Epidermal melanocyte (primary cell): ENCODE data around the gene UBE2G2.

Experiments used
- DNase-seq: peaks from one replicate; pipeline ENCODE4 v3.0.0; 2011; ENCODE audit warnings: low spot score; ENCODE audit not compliant: insufficient read length

UBE2G2 gene

DNA sequence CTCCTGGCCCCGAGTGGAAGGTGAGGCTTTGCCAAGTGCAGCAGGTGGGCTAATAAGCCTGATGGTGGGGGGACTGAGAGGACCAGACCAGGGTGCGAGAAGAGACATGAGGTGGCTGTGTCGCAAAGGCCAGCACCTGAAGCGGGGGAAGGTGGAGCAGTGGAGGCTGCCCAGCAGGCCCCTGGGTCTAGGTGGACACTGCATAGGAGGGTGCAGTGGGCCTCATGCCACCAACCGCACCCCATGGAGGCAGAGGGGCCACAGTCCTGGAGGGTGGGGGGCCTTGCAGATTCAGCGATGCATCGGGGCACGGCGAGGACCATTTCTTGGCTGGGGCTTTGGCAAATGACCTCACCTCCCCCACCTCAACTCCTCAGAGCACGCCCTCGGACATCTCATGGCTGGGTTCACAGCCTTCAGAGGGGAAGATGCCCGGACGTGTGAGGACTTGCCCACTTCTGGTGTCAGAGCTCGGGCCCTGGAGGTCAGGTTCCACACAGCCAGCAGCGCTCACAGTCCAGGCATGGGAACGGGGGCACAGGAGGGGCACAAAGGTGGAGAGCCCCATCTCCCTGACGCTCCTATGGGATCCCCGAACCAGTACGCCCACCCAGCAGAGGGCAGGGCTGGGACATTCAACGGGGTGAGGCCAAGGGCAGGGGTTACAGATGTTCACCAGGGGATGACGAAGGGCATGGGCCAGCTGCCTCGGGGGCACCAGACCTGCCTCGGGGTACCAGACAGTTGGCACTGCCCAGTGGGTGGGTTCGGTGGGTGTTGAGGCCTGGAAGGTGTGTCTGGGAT lies 35.4 kb downstream of the UBE2G2 start:
- peak; percentile 10 for DNase-seq

DNA sequence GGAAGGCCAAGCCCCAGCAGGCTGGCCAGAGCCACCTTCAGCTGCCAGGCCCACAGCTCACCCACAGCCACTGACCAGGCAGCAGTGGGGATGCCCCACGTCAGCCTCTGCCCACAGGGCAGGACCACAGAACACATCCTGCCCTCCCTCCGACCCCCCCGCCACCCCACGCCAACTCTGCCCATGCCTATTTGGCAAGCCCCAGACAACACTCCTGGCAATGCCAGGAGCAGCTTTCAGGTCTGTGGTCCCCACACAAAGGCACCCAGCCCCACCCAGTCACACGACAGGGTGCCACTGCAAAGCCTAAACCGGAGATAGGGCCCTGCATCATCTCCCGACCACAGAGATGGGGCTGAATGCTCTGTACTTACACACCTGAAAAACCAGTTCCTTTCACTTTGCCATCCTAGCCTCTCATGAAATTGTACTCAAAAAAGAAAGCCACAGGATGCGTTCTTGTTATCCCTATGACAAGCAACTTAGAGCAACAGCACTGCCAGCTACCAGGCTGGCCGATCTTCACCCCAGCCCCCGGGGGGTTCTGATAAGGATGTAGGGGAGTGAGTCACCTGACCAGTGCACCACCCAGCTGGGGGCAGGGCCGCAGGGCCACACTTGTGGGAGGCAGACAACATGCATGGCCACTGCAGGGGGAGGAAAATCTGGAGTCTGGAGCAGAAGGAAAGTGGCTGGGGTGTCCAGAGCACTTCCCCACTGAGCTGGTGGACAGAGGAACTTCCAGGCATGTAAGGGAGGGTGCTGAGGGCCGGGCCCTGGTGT lies 36.2 kb downstream of the UBE2G2 start:
- DNase-seq, result peak; percentile 16

DNA sequence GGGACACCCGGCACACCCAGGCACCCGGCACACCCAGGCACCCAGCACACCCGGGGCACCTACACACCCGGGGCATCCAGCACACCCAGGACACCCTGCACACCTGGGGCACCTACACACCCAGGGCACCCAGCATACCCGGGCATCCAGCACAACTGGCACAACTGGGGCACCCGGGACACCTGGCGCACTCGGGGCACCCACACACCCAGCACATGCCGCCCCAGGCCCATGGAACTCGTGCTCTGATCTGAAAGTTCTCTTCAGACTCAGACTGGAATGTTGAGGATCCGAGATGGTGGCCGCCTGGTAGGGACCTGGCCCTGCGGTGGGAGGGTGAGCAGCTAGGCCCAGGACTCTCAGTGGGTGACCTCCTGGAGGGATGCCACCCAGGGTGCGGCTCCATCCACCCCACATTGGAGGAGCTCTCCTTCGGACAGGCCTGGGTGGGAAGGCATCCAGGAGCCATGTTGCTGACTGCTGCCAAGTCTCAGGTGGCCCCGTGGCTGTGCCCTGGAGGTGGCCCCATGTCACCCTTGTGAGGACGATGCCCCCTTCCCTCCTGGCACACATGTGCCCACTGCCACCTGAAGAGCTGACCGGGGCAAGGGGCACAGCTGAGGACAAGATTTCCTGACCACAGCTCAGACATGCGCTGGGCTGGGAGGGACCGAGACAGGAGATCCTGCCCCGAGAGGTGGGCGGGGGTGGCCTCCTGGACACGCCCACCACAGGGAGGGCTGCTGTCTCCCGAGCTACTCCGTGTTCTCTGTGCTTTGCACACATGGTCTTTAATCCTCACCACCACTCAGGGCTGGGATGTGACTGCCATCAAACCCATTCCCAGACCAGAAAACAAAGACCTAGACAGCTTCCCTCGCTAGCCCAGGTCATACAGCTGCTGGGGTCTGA lies 37.0 kb downstream of the UBE2G2 start:
- peak; percentile 16 for DNase-seq

DNA sequence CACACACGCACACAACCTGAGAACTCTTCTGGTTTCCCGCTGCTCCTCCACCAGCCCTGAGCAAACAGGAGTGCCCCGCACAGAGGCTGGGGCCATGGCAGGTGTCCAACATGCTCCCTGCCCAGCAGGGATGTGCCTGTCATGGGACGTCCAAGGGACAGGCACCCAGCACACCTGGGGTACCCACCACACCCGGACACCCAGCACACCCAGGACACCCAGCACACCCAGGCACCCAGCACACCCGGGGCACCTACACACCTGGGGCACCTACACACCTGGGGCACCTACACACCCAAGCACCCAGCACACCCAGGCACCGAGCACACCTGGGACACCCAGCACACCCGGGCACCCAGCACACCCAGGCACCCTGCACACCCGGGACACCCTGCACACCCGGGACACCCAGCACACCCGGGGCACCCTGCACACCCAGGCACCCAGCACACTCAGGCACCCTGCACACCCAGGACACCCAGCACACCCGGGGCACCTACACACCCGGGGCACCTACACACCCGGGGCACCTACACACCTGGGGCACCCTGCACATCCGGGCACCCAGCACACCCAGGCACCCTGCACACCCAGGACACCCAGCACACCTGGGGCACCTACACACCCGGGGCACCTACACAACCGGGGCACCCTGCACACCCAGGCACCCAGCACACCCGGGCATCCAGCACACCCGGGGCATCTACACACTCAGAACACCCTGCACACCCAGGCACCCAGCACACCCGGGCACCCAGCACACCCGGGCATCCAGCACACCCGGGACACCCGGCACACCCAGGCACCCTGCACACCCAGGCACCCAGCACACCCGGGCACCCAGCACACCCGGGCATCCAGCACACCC lies 37.9 kb downstream of the UBE2G2 start:
- DNase-seq, result no peak

DNA sequence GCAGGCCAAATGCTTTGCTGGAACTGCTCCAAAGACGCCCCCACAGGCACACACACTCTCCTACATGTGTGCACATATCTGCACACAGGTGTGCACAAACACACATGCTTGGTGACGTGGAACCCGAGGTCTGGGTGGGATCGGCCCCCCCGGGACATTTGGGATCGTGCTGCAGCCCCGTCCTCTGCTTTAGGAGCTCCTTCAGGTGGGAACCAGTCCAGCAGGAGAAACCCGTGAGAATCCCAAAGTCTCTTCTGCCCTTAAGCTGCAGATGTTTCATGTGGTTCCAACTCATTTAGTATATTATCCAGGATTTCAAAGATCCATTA lies 38.6 kb downstream of the UBE2G2 start:
- DNase-seq, result no peak

DNA sequence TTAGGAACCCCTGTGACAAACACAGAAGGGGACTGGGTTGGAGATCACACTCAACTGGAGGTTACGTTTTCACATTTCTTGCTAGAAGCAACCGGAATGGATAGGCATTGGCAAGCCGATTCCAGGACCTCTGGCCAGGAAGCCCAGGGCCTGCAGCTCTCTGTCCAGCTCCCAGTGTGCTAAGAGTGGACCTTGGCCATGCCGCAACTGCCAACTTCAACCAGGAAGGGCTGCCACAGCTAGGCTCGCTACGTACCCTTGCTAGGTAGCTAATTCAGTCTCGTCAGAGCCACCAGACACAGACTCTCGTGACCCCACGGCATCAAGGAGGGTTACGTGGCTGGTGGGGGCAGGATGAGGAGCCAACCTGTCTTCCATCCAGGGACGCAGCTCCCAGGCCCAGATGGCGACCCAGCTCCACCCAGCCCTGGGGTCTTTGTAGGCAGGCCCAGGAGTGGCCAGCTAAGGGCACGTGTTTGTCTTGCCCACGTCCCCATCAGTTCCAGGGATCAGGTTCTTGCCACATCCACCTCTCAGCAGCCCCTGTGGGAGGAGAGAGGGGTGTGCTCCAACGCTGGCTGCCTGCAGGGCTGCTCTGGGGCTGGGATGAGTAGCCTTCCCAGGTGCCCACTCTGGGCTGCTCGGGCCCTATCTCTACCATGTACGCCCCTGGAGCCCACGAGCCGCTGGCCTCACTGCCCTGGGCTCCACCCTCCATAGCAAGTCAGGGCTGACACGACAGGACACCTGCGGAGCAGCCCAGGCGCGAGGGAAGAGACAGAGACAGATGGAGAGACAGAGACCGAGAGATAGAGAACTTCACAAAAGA lies 39.2 kb downstream of the UBE2G2 start:
- no peak for DNase-seq

DNA sequence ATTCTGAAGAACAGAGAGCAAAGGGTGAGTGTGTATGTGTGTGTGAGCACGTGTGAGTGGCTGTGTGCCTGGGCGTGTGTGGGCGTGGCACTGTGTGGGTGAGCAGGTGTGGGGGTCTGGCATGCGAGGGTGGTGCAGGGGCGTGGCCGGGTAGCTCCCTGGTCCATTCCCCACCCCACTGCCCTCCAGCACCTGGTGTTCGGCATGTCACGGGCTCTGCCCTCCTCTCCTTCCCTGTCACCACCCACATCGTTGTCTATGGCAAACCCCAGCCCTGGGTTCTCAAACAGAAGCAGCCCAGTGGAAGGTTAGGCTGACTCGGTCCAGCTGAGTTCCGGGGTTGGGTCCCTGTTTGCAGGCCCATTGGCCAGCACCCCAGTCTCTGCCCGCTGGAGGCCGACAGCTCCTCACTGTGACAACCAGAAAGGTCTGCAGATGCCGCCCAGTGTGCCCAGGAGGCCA lies 39.8 kb downstream of the UBE2G2 start:
- no peak for DNase-seq

DNA sequence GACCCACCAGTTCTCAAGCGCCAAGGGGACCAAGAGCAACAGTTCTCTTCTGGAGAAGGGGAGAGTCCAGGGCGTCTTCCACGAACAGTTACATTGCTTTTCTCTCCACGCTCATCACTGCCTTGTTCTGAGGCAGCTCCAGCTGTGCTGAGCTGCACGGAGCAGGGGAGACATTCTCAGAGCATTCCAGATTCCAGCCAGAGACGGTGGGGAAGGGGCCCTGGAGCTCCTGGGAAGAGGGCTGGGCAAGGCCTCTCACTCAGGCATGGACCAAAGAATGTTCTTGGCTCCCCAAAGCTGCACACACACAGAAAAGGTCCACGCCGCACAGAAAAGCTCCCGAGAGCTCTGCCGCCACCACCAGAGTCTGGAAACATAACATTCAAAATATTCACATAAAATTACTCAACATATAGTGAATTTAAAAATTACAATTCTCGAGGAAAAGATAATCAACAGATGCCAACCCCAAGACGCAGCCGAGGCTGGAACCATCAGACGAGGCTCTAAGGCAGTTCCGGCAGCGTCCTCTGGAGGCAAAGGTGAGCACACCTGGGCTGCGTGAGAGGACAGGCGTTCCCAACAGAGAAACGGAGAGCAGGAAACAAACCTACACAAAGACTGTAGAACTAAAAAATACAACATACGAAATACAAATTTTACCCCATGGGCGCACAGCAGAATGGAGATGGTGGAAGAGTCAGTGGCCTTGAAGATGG lies 40.5 kb downstream of the UBE2G2 start:
- DNase-seq, result no peak

DNA sequence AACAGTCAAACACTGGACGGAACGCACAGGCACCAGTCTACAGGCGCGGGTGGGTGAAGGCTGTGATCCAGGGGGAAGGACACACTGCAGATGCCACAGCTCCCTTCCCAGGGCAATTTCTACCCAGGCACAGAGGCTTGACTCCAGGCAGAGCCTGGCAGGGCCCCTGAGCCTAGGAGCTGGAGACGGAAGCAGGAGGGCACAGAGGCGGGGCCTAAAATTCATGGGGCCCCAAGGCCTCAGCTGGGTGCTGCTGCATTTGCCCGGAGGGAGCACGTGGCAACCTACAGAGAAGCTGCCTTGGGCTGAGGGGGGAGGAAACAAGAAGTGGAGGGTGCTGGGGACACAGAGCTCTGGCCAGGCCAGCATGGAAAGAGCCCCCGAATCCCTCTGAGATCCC lies 41.2 kb downstream of the UBE2G2 start:
- DNase-seq, result no peak

DNA sequence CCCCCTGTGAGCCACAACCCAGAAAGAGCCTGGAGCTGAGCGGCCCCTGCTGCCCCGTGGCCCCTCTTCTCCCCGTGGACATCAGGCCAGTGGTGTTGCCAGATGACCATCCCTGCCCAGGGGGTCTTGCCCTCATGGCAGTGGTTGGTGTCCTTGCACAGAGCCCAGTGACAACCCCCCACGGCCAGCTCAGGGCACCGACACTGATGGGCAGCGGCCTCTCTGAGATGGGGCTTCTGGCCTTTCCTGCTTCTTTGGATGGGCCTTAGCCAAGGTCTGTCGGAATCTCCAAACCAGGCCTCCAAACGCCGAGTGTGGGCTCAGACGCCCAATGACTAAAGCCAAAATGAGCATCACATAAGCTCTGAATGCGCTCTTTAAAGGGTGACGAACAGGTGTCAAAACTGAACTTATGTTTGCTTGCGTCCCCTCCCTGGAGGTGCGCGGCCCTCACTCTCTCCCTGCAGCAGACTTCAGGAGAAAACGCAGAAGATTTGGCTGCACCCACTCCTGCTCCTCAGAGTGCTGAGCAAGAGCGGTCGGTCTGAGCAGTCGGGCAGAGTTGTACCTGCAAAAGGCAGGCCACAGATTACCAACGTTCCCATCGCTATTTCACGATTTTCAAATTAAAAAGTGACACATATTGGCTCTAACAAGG lies 41.9 kb downstream of the UBE2G2 start:
- no peak for DNase-seq

DNA sequence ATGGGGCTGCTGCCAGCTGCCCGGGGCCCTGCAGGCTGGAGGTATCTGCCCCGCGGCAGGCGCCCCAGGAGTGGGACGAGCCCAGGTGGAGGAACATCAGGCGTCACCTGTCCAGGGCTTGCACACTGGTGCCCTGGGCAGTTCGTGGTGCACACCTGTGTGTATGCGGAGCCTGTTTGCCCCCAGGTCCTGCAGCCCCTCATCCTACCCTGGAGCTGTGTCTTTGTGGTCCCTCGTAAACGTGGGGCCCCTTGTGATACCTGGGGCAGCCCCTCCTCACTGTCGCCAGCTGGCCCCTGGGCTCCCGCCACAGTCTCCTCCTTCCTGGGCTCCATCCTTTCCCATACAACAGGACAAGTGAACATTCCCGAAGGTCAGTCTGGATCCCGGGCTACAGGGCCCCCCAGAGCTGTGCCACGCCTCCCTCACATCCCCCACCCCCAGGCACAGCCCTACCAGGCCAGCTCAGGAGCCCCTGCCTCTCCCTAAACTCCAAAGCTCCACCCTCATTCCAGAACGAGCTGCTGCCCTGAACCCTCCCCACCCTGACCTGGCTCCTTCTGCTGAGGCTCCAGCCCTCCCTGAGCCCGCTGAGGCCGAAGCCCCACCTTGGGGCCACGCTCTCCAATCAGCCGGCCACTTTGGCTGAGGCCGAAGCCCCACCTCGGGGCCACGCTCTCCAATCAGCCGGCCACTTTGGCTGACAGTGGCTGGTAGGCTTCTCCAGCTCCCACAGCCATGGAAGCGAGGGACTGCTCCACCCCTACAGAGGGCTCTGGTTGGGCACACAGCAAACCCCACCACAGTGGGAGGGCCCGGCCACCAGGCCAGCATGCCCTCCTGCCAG lies 42.6 kb downstream of the UBE2G2 start:
- no peak for DNase-seq

DNA sequence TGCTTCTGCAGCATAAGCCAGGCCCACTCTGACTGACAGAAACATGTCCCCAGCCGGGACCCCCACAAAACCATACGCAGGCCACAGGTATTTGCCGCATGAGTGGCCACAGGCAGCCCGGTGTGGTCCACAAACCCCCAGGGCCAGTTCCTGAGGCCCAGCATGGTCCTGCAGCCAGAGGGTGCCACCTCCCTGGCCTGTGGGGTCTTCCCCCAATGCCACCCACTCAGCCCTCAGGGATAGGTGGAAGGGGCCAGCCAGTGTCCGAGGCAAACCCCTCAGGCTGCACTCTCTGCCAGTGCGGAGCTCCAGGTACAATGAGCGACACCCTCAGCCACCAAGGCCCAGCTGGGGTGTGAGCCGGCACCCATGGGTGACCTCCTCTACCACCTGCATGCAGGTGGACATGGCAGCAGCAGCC lies 43.5 kb downstream of the UBE2G2 start:
- DNase-seq, result no peak

DNA sequence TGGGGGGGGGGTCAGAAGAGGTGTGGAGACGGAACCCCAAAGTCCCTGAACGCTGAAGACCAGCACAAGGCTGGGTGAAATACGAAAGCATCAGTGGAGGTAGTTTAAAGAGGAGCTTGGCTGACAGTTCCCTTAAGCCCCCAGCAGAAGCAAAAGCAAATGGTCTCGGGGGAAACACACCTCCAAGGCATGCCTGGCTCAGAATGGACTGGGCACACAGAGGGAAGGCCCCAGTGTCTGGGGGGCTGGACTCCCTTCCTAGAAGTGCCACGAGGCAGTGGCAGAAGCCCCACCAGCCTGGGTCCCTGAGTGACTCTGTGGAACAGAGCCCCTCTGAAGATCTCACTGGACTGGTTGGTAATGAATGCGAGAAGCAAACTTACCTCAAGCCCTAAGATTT lies 43.9 kb downstream of the UBE2G2 start:
- DNase-seq, result no peak

DNA sequence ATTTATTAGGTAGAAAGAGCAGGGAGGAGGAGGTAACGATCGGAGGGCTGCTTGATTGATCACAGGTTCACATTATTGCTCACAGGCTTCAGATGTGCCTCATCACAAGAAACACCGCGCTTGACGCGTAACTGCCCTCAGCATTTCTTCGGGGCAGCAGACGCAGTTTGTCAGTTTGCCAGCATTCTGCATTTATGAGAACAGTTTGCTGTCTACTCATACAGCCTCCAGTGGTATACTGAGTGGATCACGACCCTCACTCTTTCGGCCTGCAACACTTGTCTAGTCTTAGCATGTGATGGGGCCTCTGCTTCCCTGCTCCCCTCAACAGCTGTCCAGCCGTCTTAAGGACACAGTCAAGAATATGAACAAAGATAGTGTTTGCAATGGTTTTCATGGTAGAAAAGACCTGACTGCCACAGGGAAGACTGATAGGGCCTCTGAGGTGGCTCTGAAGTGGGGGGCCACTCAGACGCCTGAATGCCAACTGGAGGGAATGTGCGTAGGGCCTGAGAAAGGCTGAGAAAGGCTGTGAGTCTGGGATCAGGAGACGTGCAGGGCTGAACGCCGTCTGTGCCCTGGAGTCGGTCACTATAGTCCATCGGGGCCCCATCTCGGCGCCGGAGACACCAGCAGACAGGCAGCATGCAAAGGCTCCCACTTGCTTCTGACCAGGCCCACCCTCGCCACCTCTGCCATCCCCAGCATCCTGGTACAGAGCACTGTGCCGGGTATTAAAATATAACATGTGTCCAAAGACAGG lies 45.0 kb downstream of the UBE2G2 start:
- no peak for DNase-seq

DNA sequence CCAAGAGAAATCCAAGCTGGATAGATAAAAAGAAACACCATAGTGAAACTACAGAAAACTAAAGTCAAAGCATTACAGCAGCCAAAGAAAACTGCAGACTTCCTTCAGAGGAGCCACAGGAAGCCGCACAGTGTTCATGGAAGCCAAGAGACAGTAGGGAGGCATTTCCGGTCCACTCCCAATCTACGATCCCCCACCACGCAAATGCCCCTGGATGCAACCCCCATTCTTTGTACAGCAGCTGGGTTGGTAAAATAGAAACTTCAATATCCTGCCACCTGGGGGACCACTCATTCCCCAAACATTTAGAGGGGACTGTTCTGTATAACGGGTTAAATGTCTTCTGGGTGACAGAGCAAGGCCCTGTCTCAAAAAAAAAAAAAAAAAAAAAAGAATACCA lies 46.4 kb downstream of the UBE2G2 start:
- DNase-seq, result no peak

DNA sequence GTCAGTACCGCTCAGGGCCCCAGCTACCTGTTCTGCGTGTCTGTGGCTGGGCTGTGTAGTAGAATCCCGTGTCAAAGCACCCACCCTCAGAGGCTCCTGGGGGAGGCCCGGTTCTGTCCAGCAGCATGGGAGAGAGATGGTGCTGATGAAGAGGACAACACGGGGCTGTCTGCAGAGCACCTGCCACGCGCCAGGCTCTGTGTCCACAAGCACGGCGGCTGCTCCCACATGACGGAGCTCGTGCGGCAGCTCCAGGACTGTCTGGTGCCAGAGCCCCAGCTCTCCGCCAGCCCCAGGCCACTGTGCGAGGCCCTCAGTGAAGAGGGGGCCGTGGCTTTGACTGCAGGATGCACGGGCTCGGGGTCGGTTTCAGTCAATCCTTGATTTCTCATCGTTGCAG lies 48.3 kb downstream of the UBE2G2 start:
- no peak for DNase-seq

DNA sequence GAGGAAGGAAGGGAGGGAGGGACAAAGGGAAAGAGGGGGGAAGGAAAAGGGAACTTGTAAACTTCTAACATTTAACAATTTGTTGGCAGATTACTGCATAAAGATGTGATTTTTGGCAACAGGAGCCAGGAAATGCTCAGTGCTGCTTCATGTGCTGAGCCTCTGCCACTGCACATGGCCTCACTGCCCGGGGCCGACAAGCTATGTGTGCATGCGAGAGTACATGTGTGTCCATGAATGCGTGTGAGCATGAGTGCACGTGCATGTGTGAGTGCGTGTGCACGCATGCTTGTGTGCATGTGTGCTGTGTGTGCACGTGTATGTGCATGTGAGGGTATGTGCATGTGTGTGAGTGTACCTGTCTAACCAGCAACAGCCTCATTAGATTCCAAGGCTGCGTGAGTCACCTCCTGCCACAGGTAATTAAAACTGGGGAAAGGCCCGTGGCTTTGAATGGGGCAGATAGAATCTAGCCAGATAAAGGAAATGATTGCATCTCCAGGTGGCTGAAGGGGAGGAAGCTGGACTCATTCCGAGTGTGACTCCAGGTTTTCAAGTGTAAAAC lies 48.9 kb downstream of the UBE2G2 start:
- DNase-seq, result no peak
